Rectal smooth muscle tissue (tissue), 1 donor: ENCODE data around the gene COL9A1.

Experiments used
- H3K27ac ChIP-seq: one replicate; pipeline ENCODE4 v1.7.0; 2013; ENCODE audit warnings: low read depth, low read length, inconsistent platforms
- H3K27me3 ChIP-seq: one replicate; pipeline ENCODE4 v1.7.0; 2013; ENCODE audit warnings: low read length; ENCODE audit not compliant: control insufficient read depth, insufficient read depth
- H3K36me3 ChIP-seq: one replicate; pipeline ENCODE4 v1.7.0; 2013; ENCODE audit warnings: low read length; ENCODE audit not compliant: control insufficient read depth, insufficient read depth
- H3K4me1 ChIP-seq: one replicate; pipeline ENCODE4 v1.7.0; 2013; ENCODE audit warnings: low read length; ENCODE audit not compliant: control insufficient read depth, insufficient read depth
- H3K4me3 ChIP-seq: one replicate; pipeline ENCODE4 v1.7.0; 2013; ENCODE audit warnings: low read length
- H3K9ac ChIP-seq: one replicate; pipeline ENCODE4 v1.7.0; 2013; ENCODE audit warnings: low read length

The COL9A1 gene

GRCh38 chr6:70282312-70282918 is 20.5 kb downstream of the COL9A1 start:
- no peaks in the 10 kb centered on the region for H3K27me3 ChIP-seq
- no peak overlapping the region for H3K27ac ChIP-seq
- H3K36me3 ChIP-seq = no peaks in the 10 kb centered on the region
- peak overlapping the region; percentile 29 for H3K4me3 ChIP-seq
- no peaks in the 10 kb centered on the region for H3K4me1 ChIP-seq
- no peak overlapping the region for H3K9ac ChIP-seq

GRCh38 chr6:70281923-70282311 is 21.0 kb downstream of the COL9A1 start:
- Histone ChIP-seq H3K27ac (no peak overlapping the region), H3K4me1 (no peaks in the 10 kb centered on the region), H3K4me3 (no peak overlapping the region), H3K9ac (no peak overlapping the region), H3K36me3 (no peaks in the 10 kb centered on the region), H3K27me3 (no peaks in the 10 kb centered on the region)

GRCh38 chr6:70280400-70280853 is 22.5 kb downstream of the COL9A1 start:
- H3K9ac ChIP-seq = no peak overlapping the region
- H3K27me3 ChIP-seq = no peaks in the 10 kb centered on the region
- H3K36me3 ChIP-seq = no peaks in the 10 kb centered on the region
- no peak overlapping the region for H3K27ac ChIP-seq
- H3K4me3 ChIP-seq = no peak overlapping the region
- no peaks in the 10 kb centered on the region for H3K4me1 ChIP-seq

GRCh38 chr6:70277470-70277869 is 25.4 kb downstream of the COL9A1 start:
- H3K27me3 ChIP-seq = no peaks in the 10 kb centered on the region
- no peak overlapping the region for H3K9ac ChIP-seq
- H3K36me3 ChIP-seq = no peaks in the 10 kb centered on the region
- no peak overlapping the region for H3K4me3 ChIP-seq
- no peaks in the 10 kb centered on the region for H3K4me1 ChIP-seq
- H3K27ac ChIP-seq = no peak overlapping the region

GRCh38 chr6:70274338-70274737 is 28.5 kb downstream of the COL9A1 start:
- Histone ChIP-seq H3K27me3 (no peaks in the 10 kb centered on the region), H3K27ac (no peak overlapping the region), H3K4me3 (no peak overlapping the region), H3K9ac (no peak overlapping the region), H3K36me3 (no peaks in the 10 kb centered on the region), H3K4me1 (no peaks in the 10 kb centered on the region)

GRCh38 chr6:70272071-70272470 is 30.8 kb downstream of the COL9A1 start:
- H3K27ac ChIP-seq = no peak overlapping the region

GRCh38 chr6:70270287-70271005 is 32.4 kb downstream of the COL9A1 start:
- Histone ChIP-seq H3K36me3 (no peaks in the 10 kb centered on the region), H3K9ac (no peak overlapping the region)

More at GRCh38 chr6:70272071-70272470, 30.8 kb downstream of the COL9A1 start:
- Histone ChIP-seq H3K27me3 (no peaks in the 10 kb centered on the region), H3K36me3 (no peaks in the 10 kb centered on the region), H3K9ac (no peak overlapping the region), H3K4me1 (no peaks in the 10 kb centered on the region), H3K4me3 (no peak overlapping the region)

GRCh38 chr6:70266142-70266541 is 36.7 kb downstream of the COL9A1 start:
- H3K27me3 ChIP-seq = no peaks in the 10 kb centered on the region
- no peak overlapping the region for H3K9ac ChIP-seq
- H3K36me3 ChIP-seq = no peaks in the 10 kb centered on the region
- H3K4me3 ChIP-seq = no peak overlapping the region
- H3K4me1 ChIP-seq = no peaks in the 10 kb centered on the region
- H3K27ac ChIP-seq = no peak overlapping the region

More at GRCh38 chr6:70270287-70271005, 32.4 kb downstream of the COL9A1 start:
- Histone ChIP-seq H3K27ac (no peak overlapping the region), H3K27me3 (no peaks in the 10 kb centered on the region), H3K4me3 (no peak overlapping the region), H3K4me1 (no peaks in the 10 kb centered on the region)

GRCh38 chr6:70264306-70264705 is 38.6 kb downstream of the COL9A1 start:
- Histone ChIP-seq H3K9ac (no peak overlapping the region), H3K4me1 (no peaks in the 10 kb centered on the region)

GRCh38 chr6:70258483-70258882 is 44.4 kb downstream of the COL9A1 start:
- no peak overlapping the region for H3K27ac ChIP-seq
- no peaks in the 10 kb centered on the region for H3K36me3 ChIP-seq
- H3K4me1 ChIP-seq = no peaks in the 10 kb centered on the region
- no peak overlapping the region for H3K4me3 ChIP-seq
- H3K9ac ChIP-seq = no peak overlapping the region
- no peaks in the 10 kb centered on the region for H3K27me3 ChIP-seq

More at GRCh38 chr6:70264306-70264705, 38.6 kb downstream of the COL9A1 start:
- Histone ChIP-seq H3K36me3 (no peaks in the 10 kb centered on the region), H3K27me3 (no peaks in the 10 kb centered on the region), H3K27ac (no peak overlapping the region), H3K4me3 (no peak overlapping the region)

GRCh38 chr6:70257768-70258273 is 45.1 kb downstream of the COL9A1 start:
- Histone ChIP-seq H3K27ac (no peak overlapping the region), H3K36me3 (no peaks in the 10 kb centered on the region), H3K9ac (no peak overlapping the region), H3K4me3 (no peak overlapping the region), H3K27me3 (no peaks in the 10 kb centered on the region), H3K4me1 (no peaks in the 10 kb centered on the region)

GRCh38 chr6:70254784-70255183 is 48.1 kb downstream of the COL9A1 start:
- H3K9ac ChIP-seq = no peak overlapping the region
- H3K36me3 ChIP-seq = no peaks in the 10 kb centered on the region
- no peak overlapping the region for H3K4me3 ChIP-seq
- H3K4me1 ChIP-seq = no peaks in the 10 kb centered on the region
- H3K27ac ChIP-seq = no peak overlapping the region
- no peaks in the 10 kb centered on the region for H3K27me3 ChIP-seq

GRCh38 chr6:70253923-70254322 is 49.0 kb downstream of the COL9A1 start:
- H3K4me3 ChIP-seq = no peak overlapping the region
- H3K4me1 ChIP-seq = no peaks in the 10 kb centered on the region
- no peak overlapping the region for H3K27ac ChIP-seq
- H3K36me3 ChIP-seq = no peaks in the 10 kb centered on the region
- no peaks in the 10 kb centered on the region for H3K27me3 ChIP-seq
- H3K9ac ChIP-seq = no peak overlapping the region
